ENCODE data around the gene LARP1.

- TF ChIP-seq CTCF (optimal IDR thresholded peaks at IDR 0.05 in 1 of 3, IDR thresholded peaks at IDR 0.05 in 1 of 3, conservative IDR thresholded peaks at IDR 0.05 in 1 of 3; ENCODE audit: extremely low read depth in 1 of 3, insufficient read depth in 2 of 3, low read length in 3 of 3): no peak
- TF ChIP-seq EZH2 (IDR thresholded peaks at IDR 0.05; ENCODE audit: low read length): no peak
These were observed 33.0 kb downstream of the LARP1 start for GRCh38 chr5:154788212-154788611.
